GM12892 (cell line): Measurements from ENCODE around the gene PDAP1.
"Not testable (repeated sequence)": the region's sequence is repeated elsewhere in the genome, so short reads cannot be mapped to it uniquely, and the experiment has no call there.

ENCODE experiments used
- DNase-seq: peaks from one replicate; pipeline ENCODE4 v3.0.0; 2011; ENCODE audit not compliant: insufficient read length
- FAIRE-seq: peaks from 2 replicates; lab custom pipeline; 2011; peaks lifted over from hg19 to GRCh38; lab: Jason Lieb, UNC
- POLR2A ChIP-seq: IDR thresholded peaks from 2 replicates; pipeline ENCODE4 v1.6.1; 2011; ENCODE audit warnings: low read depth, low read length, control low read depth
- POLR2AphosphoS5 ChIP-seq: IDR thresholded peaks from 2 replicates; pipeline ENCODE4 v1.6.1; 2011; ENCODE audit warnings: low read depth, low read length, control low read depth
- TAF1 ChIP-seq: IDR thresholded peaks from 2 replicates; pipeline ENCODE4 v1.6.1; 2011; ENCODE audit warnings: low read depth, mild to moderate bottlenecking, control low read depth, low read length, borderline replicate concordance

Gene PDAP1

DNA sequence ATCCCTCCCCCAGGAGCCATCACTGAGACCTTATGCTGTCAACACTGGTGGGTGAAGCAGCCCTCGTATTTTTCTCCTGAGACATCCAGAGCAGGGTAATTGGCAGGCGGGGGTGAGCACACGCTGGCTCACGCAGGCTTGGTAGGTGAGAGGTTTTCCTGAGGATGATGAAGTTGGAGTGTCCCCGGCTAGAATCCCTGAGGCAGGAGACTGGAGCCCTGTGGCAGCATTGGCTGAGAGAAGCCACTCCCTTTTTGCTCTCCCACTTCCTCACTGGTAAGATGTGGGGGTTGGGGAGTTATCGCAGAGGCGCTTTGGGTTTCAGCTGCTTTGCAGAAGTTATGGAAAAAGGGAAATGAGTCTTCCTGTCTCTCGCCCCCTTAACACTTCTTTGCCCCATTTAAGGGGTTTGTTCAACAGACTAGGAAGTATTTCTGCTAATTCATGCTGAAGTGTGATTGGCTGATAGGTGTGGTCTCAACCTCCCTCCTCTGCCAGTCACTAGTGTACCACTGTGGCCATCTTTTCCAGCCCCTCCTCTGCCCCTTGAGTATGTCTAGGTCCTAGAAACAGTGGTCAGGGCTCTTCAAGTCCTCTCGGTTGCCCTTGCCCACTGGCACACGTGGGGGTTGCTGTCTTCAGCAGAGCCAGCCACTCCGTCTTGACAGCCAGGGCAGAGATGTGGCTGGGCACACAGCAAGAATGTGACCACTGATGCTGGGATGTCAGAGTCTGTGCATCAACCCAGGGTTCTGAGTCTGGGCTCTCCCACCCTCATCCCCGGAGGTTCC, 28.2 kb downstream of the PDAP1 start:
- peak; percentile 39 for TF ChIP-seq POLR2AphosphoS5
- peak; percentile 46; the same call in 1 of the 2 replicates for TF ChIP-seq TAF1
- peak; percentile 5 for TF ChIP-seq POLR2A
- DNase-seq (no peak), FAIRE-seq (no peak)

DNA sequence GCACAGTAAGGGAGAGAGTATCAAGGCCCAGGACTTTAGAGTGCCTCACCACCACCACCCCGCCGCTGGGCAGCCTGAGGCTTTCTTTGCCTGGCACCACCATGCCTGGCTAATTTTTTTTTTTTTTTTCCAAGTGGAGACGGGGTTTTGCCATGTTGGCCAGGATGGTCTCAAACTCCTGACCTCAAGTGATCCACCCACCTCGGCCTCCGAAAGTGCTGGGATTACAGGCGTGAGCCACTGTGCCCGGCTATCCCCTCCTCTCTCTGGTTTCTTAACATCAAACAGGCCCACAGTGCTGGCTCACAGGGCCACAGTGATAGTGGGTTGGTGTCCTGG, 28.7 kb downstream of the PDAP1 start:
- not testable (repeated sequence) for FAIRE-seq

DNA sequence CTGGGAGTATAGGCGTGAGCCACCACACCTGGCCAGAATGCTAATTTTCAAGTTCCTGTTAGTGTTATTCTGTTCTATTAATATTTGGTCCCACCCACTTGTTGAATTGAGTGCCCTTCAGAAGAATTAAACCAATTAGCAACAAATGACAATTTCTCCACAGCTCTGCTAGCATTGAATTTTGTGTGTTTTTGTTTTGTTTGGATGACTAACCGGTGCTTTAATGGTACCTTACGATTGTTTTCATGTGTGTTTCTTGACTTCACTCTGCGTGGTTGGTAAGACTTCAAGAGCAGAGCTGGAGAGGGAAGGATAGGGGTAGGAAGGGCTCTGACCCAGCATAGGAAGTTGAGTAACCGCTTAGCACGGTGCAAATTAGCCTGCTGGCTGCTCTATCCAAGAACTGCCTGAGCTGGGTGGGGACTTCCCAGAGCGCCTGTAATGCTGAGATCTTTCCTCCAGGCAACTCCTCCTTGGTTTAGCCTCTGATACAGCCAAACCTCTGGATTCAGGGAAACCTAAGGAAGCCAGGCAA, 29.3 kb downstream of the PDAP1 start:
- DNase-seq (no peak), FAIRE-seq (peak; percentile 86)
- TF ChIP-seq POLR2A = no peak
- TF ChIP-seq TAF1 = no peak
- no peak; the same call in 1 of the 2 replicates for TF ChIP-seq POLR2AphosphoS5

More for the DNA sequence above, 28.7 kb downstream of the PDAP1 start:
- peak; percentile 7; the same call in 1 of the 2 replicates for TF ChIP-seq POLR2A
- not testable (repeated sequence) for DNase-seq

DNA sequence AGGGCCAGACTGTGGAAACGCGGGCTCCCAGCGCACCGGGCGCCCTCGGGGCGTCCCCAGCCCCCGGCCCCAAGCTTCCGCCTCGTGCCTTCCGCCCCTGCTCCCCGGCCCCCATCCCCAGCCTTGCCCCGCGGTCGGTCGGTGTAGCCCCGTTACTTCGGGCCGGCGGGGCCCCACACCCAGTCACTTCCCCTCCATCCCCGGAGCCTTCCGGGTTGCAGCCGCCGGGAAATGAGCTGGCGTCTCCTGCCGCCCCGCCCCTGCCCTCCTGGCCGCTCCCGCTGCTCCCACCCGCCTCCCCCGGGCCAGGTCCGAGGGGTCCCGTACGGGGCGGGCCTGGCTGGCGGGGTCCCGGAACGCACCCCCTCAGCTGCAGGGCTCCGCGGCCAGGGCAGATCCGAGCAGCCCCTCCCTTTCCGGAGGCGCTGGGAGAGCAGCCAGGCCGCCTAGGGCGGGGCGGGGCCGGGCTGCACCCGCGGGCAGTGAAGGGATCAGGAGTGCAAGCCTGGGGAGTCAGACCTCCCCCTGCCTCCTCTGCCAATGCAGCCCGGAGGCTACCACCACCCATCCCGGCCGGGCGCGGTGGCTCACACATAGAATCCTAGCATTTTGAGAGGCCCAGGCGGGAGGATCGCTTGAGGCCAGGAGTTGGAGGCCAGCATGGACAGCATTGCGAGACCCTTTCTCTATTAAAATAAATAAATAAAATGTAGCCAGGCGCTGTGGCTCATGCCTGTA, 33.2 kb downstream of the PDAP1 start:
- FAIRE-seq = peak; percentile 30
- DNase-seq = peak; percentile 84
- no peak; the same call in 1 of the 2 replicates for TF ChIP-seq POLR2AphosphoS5
- peak; percentile 74; the same call in 1 of the 2 replicates for TF ChIP-seq POLR2A

DNA sequence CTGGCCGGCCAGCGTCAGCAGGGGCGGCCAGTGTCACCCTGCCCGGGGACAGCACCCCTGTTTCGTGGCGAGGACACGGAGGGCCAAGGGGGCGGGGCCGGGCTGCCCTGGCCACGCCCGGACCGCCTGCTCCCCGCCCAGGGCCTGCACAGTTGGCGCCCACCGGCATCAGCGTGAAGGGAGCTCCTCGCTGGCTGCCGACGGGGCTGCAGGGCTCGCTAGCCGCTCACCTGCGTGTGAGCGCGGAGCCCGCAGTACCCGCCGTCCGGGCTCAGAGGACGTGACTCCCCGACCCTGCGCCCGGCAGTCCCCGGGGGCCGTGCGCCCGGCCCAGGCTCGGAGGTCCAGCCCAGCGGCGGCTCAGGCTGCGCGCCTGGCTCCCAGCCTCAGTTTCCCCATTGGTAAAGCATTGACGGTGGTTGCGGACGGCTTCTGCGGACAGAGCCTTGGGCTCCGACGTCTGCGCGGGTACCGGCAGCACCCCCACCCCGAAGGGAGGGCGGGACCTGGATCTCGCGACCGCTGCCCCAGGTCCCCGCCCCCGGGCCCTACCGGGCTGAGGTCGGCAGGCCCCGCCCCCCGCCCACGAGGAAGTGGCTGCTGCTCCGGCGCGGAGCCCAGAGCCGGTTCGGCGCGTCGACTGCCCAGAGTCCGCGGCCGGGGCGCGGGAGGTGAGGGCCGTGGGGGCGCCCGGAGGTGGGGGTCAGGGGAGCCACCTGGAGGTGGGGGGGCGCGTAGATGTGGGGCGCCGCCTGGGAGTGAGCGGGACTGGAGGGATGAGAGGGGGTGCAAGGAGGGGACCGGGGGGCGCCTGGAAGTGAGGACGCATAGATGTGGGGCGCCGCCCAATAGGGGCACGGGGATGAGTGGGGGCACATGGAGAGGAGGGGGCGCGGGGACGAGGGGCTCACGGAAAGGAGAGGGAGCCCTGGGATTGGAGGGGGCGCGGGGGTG, 34.0 kb downstream of the PDAP1 start, which contains the start of gene ARPC1B:
Gene ARPC1B (plus strand): TSS at position 620 of the 954 bp plus-strand sequence. CDS start 10,985 bp downstream, outside the sequence.
- TF ChIP-seq TAF1 = 0 out of 2 replicates have a peak, but pooled peaks have one; percentile 54
- TF ChIP-seq POLR2AphosphoS5 = peak; percentile 41; the same call in 1 of the 2 replicates
- TF ChIP-seq POLR2A = no peak; the same call in 1 of the 2 replicates
- FAIRE-seq (peak; percentile 79), DNase-seq (peak; percentile 96)

DNA sequence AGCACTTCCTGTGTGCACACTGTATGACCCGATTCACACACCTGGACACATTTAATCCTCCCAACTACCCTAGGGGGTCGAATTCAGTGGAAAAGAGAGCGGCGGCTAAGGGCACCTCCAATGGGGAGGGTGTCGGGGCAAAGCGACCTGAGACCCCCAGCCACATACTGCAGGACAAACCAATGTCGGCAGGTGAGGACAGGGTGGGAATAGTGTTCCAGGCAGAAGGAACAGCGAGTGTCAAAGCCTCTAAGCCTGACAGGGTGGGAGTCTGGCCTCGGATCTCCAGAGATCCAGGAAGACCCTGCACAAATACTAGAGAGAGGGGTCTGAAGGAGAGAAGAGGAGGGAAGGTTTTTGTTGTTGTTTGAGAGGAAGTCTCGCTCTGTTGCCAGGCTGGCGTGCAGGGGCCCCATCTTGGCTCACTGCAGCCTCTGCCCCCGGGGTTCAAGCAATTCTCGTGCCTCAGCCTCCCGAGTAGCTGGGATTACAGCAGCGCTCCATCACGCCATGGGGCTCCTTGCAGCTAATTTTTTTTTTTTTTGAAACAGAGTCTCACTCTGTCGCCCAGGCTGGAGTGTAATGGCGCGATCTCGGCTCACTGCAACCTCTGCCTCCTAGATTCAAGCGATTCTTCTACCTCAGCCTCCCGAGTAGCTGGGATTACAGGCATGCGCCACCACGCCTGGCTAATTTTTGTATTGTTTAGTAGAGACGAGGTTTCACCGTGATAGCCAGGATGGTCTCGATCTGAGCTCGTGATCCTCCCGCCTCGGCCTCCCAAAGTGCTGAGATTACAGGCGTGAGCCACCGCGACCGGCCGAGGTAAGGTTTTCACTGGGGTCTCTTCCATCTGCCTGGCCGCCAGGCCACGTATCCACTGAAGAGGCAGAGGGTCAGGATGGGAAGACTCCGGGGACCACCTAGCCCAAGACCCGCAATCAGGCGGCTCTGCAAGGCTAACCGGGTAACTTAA, 35.0 kb downstream of the PDAP1 start:
- TF ChIP-seq TAF1 = no peak
- TF ChIP-seq POLR2AphosphoS5 = no peak
- TF ChIP-seq POLR2A = no peak
- FAIRE-seq = no peak
- no peak for DNase-seq

DNA sequence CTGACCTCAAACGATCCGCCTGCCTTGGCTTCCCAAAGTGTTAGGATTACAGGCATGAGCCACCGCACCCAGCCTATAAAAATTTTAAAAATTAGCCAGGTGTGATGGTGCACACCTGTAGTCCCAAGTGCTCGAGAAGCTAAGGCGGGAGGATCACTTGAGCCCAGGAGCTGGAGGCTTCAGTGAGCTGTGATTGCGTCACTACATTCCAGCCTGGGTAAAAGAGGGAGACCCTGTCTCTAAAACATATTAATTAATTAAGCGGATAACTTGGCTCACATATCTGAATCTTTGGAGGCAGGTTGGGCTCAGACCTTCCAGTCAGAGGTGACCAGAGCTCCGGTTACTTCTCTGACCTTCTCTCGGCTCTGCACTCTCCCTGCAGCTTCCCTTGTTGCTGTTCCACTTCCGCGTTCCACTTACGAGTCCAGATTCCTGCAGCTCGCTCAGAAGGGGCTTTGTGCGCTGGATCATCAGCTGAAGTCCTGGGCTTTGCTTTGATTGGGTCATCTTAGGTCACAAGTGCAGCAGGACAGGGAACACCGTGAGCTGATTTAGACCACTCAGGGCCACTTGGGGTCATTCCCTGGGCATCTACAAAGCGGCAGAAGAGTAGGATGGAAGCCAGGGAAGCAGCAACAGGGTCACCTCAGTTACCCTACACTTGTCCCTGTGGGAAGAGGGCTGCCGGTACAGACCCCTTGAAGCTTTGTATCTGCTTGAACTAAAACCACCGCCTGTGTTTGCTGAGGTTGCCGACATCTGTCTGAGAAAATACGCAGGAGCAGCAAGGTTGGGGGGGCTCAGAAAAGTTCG, 35.9 kb downstream of the PDAP1 start:
- no peak for FAIRE-seq
- TF ChIP-seq POLR2A = no peak
- TF ChIP-seq POLR2AphosphoS5 = no peak
- TF ChIP-seq TAF1 = no peak
- no peak for DNase-seq

DNA sequence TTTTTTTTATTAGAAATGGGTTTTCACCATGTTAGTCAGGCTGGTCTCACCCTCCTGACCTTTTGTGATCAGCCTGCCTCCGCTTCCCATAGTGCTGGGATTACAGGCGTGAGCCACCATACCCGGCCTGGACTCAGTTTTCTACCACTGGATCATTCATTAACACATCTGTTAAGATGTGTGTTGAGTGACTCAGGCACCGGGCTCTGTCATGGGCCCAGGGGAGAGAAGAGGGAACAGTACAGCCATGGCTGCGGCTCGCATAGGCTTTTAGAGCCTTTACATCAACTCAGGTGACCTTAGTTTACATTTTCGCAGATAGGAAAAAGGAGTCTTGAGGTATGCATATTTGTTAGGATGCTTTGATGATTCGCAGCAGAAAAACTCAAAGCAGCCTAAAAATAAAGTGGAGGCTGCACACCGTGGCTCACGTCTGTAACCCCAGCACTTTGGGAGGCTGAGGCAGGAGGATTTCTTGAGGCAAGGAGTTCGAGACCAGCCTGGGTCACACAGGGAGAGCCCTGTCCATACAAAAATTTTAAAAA, 36.9 kb downstream of the PDAP1 start:
- TF ChIP-seq POLR2AphosphoS5 (no peak), TAF1 (no peak), POLR2A (no peak)
- no peak for DNase-seq
- no peak for FAIRE-seq

DNA sequence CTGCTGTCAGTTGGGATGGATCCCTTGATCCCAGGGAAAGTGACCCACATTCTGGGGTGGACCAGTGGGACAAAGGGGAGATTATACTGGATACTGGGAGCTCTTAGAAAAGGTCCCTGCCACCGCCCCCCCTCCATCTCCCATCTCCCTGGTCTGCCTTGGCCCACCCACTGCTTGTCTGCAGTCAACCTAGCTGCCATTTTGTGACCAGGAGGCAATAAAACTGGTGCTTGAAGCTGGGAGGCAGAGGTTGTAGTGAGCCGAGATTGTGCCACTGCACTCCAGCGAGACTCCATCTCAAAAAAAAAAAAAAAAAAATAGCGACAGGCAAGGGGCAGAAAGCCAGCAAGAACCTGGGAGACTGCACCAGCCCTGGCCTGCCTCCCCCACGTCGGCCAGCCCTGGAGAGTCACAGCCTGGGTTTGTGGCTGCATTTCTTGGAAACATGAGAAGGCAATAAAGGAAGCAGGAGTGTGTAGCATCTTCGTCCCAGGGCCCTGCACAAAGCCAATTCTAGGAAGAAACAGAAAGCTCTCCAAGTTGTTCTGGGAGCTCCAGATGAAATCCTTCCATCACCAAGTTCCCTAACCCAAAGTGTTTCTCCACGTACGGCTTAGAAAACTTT, 38.5 kb downstream of the PDAP1 start:
- TF ChIP-seq POLR2A (no peak), POLR2AphosphoS5 (no peak), TAF1 (no peak)
- FAIRE-seq (no peak), DNase-seq (no peak)
